ENCODE results near the gene LYRM4.

Gene LYRM4

GRCh38 chr6:5096482-5096881 lies 164.3 kb downstream of the LYRM4 start:
- no peak for TF ChIP-seq CTCF (conservative IDR thresholded peaks at IDR 0.05; ENCODE audit: low read length)
- DNase-seq (ENCODE audit: low read depth): no peak
- no peak overlapping the region for H3K4me3 ChIP-seq (ENCODE audit: low read length)

- peak; percentile 40 for DNase-seq (ENCODE audit: low read depth)
- TF ChIP-seq CTCF (conservative IDR thresholded peaks at IDR 0.05; ENCODE audit: low read length): no peak
- no peak overlapping the region for H3K4me3 ChIP-seq (ENCODE audit: low read length)
These were observed 165.5 kb downstream of the LYRM4 start for GRCh38 chr6:5095236-5095635.

GRCh38 chr6:5094327-5094726 lies 166.4 kb downstream of the LYRM4 start:
- peak; percentile 95 for DNase-seq (ENCODE audit: low read depth)
- no peak overlapping the region for H3K4me3 ChIP-seq (ENCODE audit: low read length)
- no peak for TF ChIP-seq CTCF (conservative IDR thresholded peaks at IDR 0.05; ENCODE audit: low read length)

- no peak for TF ChIP-seq CTCF (conservative IDR thresholded peaks at IDR 0.05; ENCODE audit: low read length)
- peak; percentile 28 for DNase-seq (ENCODE audit: low read depth)
- H3K4me3 ChIP-seq (ENCODE audit: low read length): no peak overlapping the region
These were observed 167.3 kb downstream of the LYRM4 start for GRCh38 chr6:5093231-5094015.

GRCh38 chr6:5091210-5092069 lies 169.3 kb downstream of the LYRM4 start:
- no peak for TF ChIP-seq CTCF (conservative IDR thresholded peaks at IDR 0.05; ENCODE audit: low read length)
- DNase-seq (ENCODE audit: low read depth): no peak
- H3K4me3 ChIP-seq (ENCODE audit: low read length): no peak overlapping the region

- TF ChIP-seq CTCF (conservative IDR thresholded peaks at IDR 0.05; ENCODE audit: low read length): no peak
- no peak for DNase-seq (ENCODE audit: low read depth)
- no peak overlapping the region for H3K4me3 ChIP-seq (ENCODE audit: low read length)
These were observed 170.1 kb downstream of the LYRM4 start for GRCh38 chr6:5090603-5091002.

All from AG10803 (cell line).